OCI-LY1 (cell line): Measurements from ENCODE around the gene ATP13A5.

Experiments
- CTCF ChIP-seq: fragments of 200-600 bp; sonication (generic), shearing (Covaris generic); IDR thresholded peaks from 2 replicates; pipeline ENCODE4 v1.5.1; 2017; ENCODE audit warnings: mild to moderate bottlenecking, antibody characterized with exemption, low read length, moderate library complexity, mixed read lengths
- EZH2 ChIP-seq: fragments of 200-600 bp; sonication (generic), shearing (Covaris generic); IDR thresholded peaks from 2 replicates; pipeline ENCODE4 v1.8.0; 2017; ENCODE audit warnings: borderline replicate concordance, mixed run types, mild to moderate bottlenecking, antibody characterized with exemption, low read length, moderate library complexity, mixed read lengths

GRCh38 chr3:193357291-193357690 is 21.3 kb downstream of the ATP13A5 start:
- TF ChIP-seq CTCF (no peak), EZH2 (no peak)
